HG03520 (cell line): ENCODE measurements around the gene MRPL21.
"Not testable (repeated sequence)": the region's sequence is repeated elsewhere in the genome, so short reads cannot be mapped to it uniquely, and the experiment has no call there.

Experiments used
- ATAC-seq: cut with Tn5 transposase; IDR thresholded peaks from one replicate; pipeline ENCODE4 v1.9.1; 2021; ENCODE audit warnings: mild to moderate bottlenecking, moderate library complexity; ENCODE audit not compliant: unreplicated experiment

The MRPL21 gene

DNA sequence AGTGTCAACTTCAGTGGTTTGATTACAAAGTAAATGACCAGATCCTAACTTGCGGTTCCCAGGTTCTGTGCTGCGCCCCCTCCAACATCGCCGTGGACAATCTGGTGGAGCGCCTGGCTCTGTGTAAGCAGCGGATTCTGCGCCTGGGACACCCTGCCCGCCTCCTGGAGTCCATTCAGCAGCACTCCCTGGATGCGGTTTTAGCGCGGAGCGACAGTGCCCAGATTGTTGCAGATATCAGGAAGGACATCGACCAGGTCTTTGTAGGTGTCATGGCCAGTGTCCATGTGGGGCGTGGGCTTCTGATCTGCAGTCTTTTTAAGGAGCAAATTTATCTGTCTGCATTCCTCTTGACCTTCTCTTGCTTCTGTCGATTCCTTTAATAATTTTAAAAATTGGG is 11.1 kb upstream of the MRPL21 start:
- no peak for ATAC-seq

DNA sequence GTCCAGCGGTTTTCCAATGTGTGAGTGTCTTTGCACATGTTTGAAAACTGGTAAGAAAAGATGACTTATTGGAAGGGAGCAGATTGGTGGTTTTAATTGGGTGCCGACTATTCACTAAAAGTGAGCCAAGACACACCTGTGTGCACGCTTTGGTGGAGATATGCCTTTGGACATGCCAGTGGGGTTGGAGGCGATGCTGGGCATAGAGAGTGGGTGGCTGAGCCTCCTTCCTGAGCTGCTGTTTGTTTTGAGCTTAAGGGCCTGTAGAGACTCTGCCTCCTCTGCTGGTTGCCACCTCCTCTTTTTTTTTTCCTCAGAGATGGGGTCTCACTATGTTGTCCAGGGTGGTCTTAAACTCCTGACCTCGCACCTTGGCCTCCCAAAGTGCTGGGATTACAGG is 9.6 kb upstream of the MRPL21 start:
- ATAC-seq = no peak

DNA sequence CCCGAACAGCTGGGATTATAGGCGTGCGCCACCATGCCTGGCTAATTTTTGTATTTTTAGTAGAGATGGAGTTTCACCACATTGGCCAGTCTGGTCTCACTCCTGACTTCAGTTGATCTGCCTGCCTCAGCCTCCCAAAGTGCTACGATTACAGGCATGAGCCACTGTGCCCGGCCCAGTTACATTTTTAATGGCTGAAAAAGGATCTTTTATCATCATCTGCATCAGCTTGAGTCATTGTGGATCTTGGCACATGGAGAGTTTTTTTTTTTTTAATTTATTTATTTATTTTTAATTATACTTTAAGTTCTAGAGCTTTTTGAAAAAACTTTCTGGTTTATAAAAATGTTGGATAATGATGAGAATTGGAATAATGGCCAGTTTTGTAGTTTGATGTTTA is 8.6 kb upstream of the MRPL21 start:
- ATAC-seq = no peak

DNA sequence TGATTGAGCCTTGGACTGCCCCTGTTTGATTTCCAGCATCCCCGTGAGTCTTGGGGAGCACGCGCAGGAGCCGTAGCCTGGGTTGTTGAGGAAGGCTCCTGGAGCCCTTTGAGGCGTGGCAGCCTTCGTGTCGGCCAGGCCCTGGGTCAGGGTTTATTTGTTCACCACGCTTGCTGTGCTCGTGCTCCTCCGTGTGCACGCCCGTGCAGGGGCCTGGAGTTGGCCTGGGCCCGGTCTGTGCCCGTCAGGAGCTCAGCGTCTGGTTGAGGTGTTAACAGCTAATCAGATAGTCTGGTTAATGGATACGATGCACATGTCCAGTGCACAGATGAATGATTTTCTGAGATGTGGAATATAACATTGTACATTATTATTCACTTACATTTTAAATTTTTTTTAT is 8.1 kb upstream of the MRPL21 start:
- ATAC-seq = no peak

DNA sequence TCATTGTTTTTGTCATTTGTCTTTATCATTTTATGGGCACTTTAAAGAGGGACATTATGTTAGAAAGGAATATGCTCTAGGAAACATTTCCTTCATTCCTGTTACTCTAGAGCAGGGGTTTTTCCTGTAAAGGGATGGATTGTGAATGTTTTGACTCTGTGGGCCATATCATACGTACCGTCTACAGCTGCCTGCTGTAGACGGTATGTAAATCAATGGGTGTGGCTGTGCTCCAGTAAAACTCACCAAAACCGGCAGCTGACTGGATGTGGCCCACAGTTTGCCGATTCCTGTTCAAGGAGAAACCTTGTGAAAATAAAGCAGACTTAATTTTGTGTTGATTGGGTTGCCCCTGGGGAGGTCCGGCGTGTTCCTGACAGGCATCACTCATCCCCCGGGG is 7.3 kb upstream of the MRPL21 start:
- no peak for ATAC-seq

DNA sequence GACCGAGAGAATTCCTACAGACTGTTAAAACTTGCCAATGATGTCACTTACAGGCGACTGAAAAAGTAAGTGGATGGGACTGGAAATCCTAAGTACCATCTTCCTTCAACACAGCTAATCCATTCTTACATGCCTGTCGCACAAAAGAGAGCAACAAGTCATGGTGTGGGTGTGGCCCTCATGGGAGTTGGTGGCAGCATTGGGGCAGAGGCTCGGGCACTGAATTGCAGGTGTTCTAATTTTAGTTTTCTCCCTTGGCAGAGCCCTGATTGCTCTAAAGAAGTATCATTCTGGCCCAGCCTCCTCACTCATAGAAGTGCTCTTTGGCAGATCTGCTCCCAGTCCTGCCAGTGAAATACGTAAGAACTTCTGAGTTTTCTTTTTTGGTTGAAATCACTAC is 4.6 kb upstream of the MRPL21 start:
- no peak for ATAC-seq

DNA sequence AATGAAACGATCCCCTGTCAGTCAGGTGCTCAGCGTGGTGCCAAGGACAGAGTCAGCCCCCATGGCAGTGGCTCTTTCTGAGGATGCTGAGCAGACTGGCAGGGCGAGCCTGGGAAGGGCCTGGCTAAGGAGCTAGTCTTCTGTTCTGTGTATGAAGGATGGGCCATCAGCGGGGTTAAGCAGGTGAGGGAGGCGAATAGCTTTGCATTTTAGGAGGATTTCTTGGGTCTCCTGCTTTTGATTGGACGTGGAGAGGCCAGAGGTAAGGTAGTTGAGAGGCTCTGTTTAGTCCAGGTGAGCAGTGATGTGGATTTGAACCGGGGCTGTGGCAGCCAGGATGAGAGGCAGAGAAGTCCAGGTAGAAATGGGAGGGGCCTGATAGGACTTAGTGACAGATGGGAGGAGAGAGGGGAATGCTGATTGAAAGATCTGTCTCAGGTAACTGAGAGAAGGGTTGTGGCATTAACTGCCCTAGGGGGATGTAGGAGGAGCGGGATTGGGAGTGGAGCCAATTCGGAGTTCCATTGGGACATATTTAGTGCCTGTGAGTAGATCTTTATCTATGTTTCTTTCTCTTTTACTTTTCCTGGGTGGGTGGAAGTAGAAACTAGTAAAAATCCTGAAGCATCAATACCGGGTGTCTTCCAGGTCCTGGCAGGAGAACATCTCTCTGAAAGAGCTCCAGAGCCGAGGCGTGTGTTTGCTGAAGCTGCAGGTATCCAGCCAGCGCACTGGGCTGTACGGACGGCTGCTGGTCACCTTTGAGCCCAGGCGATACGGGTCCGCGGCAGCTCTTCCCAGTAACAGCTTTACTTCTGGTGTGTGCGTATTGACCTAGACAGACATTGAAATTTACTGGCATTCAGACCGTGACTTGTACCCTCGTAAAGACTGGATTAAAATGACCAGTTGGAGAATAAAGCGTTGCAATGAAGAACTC is 2.1 kb upstream of the MRPL21 start:
- ATAC-seq = no peak

DNA sequence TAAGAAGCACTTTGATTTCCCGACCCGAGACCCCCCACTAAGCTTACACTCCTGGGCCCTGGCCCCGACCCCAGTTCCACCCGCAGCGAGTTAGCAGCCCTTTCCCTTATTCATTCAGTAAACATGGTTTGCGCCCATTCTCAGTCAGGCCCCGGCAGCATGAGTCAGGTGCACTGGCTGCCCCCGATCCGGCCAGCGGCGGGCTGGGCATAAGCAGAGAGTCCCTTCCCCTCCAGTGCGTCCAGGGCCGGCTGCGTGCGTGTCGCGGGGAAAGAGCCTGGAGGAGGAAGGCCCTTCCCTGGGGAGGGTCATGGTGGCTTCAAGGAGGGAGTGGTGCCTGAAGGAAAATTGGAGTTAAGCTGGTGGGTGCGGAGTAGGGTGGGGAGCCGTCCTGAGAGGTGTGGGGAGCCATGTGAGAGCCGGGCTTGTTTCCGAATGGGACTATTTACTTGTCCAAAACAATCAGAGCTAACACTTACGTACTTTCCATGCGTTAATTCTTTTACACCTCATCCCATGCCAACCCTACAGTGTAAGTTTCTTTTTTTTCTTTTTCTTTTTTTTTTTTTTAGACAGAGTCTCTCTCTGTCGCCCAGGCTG is 716 bp upstream of the MRPL21 start:
- ATAC-seq = peak; percentile 9

DNA sequence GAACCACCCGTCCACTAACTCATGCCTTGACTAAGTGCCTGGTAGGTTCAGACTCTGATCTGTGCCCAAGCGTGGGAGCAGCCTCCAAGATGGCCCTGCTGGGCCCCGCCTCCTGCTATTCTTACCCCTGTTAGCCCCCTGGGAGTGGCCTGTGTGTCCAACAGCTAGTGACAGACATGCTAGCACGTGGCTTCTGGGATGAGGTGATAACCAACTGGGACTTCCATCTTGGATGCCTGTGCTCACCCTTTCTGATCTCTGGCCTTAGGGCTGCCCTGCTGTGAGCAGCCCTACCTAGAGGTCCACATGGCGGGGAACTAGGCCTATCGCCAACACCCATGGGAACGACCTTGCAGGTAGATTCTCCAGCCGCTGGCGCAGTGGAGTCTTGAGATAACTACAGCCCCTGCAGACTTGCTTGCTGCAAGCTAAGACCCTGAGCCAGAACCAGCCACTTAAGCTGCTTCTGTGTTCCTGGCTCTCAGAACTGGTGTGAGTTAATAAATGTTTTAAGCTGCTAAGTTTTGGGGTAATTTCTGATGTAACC is 2.7 kb downstream of the MRPL21 start:
- ATAC-seq = no peak

DNA sequence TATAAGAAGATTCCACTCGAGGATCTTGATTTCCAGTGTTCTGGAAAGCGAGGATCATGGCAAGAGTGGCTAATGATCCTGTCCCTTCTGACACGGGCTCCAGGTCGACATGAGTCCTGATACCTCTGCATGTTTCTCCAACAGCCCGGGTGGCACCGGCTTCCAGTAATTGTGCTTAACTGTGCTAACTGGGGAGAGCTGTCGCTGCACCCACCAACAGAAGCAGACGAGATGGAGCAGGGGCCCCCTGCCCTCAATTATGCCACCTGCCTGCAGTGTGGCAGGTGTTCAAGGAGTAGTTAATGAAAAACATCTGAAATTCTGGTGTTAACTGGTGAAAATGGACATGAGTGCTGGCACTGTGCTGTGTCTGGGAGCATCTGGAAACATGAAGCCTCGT is 6.2 kb downstream of the MRPL21 start:
- ATAC-seq = no peak

DNA sequence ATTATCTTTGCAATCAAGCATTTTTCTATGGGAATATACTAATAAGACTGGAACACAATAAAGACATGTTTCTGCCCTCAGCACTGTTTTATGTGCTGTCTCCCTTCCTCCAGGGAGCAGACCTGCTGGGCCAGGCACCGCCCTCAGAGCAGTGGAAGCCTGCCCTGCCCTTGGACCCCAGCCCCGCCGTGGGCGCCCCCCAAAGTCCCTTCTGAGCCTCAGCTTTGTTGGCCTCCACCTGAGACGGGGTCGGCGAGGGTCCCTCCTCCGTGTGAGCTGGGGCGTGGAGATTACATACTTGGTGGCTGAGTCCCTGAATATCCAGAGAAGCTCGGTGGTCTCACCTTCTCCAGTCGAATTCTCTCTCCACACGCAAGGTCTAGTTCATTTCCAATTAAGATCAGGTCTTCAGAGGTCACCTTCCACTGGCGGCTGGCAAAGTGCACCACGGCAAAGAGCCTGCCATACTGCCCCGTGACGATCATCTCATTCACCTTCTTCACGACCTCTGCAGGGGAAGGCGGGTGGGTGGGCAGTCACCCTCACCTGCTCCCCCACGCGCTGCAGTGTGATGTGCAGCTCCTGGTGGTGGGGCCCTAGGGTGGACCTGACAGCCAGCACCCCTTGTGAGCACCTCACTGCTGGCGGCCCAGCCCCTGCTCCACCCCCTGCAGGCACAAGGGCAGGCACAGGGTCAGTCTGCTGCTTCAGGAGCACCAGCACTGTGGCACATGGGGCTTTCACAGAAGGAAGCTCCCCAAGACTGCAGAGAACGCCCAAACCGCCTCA is 7.3 kb downstream of the MRPL21 start:
- ATAC-seq = no peak

DNA sequence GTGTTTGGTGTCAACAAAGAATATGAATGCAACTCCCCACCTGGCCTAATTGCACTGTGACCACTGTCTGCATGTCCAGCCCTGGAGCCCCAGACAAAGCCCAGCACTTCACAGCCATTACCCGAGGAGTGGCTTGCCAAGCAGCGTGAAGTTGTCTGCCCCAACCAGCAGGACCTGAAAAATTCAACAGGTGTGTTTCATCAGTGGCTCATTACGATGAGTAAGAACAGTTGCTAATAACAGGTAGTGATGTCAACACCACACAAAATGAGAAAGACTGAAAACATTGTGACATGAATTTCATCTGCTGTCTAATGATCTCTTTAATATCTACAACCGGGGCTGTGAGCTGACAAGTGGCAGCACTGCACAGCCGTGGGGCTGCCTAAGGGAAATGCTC is 10.3 kb downstream of the MRPL21 start:
- ATAC-seq = no peak

DNA sequence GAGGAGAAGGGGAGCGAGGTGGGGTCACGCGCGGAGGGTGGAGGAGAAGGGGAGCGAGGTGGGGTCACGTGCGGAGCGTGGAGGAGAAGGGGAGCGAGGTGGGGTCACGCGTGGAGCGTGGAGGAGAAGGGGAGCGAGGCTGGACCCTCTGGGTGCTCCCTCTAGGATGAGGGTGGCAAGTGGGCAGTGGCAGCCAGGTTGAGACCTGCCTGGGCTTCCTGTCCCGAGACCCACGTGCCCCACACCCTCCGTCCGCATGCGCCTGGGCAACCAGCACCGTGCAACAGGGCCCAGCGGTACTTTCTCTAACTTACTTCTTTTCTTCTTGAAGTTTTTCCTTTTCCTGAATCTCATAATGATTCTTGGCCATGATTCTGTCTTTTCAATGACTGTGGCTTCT is 11.1 kb downstream of the MRPL21 start:
- ATAC-seq = no peak

DNA sequence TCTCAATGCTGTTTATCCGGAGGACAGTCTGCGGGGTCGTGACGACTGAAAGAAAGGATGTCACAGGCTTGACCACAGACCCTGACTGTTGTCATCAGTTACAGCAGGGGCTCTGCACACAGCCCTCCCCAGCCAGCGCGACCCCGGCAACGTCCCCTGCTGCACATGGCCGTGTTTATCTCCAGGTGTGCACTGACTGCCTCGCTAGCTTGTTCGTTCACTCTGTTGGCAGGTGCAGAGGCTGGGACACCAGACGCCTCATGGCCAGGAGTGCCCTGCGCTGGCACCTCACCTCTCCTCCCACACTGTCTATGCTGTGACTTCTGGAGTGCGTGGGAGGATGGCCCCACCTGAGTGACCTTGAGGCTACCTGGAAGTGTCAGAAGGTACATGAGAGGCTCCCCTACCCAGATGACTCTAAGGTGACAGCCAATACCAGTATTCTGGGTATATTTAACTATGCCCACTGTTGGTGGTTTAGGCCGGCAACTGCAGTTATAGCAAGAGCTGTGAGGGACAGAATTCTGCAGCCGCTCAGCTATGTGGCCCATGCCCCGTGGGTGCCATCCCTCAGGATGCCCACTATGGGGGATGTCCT is 12.2 kb downstream of the MRPL21 start:
- no peak for ATAC-seq

DNA sequence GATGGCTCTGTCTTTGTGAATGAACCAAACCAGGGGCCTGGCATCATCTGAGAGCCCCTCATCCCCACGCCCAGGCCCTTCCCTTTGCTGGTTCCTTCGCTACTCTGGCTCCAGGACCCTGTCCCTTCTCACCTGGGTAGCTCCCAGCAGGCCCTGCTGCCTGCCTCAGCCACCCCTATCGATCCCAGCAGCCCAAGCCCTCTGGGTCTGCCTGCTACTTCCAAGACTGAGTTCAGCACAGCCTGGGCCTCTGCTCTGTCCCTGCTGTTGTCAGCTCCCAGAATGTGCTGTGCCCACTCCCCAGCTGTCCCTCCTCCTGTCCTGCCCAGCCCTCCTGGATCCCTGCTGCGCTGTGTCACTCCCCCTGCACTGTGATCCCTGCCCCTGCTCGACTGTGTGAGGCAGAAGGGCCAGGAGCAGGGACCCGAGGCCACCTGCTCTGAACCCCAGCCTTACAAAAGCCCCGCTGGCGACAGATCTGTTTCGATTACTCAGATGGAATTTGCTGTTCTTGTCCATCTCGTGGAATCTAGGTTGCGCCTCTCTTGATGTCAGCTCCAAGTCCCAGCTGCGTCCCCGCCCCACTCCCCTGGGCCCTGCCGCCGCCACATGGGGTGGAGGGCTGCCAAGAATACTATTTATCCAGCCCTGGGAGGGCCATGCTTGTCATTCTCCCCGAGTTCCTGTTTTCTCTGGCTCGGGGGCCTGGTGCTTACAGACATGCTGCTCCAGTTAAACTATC is 13.0 kb downstream of the MRPL21 start:
- no peak for ATAC-seq

DNA sequence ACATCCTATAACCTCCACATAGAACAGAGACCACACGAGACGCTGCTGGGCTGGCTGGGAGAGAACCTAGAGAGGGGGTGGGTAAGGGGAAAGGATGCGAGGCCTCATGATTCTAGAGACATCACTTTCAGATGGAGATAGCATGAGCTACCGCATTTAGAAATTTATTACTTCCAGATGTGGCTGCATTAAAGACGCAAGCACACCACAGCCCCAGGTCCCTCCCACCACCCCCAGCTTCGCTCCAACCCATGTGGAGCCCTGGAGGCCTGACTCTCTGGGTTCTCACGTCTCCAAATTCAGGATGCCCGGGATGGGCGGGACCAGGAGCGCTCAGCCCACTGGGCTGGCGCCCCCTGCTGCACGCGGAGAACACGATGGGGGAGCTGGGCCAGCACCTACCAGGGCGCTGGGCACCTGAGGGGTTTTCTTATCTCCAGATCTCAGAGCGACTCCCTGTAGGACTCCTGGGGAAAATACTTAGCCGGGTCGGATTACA is 13.6 kb downstream of the MRPL21 start:
- ATAC-seq = no peak

DNA sequence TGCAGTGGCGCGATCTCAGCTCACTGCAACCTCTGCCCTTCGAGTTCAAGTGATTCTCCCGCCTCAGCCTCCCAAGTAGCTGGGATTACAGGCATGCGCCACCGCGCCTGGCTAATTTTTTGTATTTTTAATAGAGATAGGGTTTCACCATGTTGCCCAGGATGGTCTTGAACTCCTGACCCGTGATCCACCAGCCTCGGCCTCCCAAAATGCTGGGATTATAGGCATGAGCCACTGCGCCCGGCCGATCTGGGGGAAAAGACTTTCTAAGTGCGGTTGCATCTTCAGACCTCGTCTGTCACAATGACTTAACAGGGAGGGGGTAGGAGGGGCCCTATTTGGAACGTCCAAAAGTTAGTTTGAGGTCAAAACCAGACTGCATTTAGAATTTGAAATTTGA is 18.8 kb downstream of the MRPL21 start:
- ATAC-seq = not testable (repeated sequence)

DNA sequence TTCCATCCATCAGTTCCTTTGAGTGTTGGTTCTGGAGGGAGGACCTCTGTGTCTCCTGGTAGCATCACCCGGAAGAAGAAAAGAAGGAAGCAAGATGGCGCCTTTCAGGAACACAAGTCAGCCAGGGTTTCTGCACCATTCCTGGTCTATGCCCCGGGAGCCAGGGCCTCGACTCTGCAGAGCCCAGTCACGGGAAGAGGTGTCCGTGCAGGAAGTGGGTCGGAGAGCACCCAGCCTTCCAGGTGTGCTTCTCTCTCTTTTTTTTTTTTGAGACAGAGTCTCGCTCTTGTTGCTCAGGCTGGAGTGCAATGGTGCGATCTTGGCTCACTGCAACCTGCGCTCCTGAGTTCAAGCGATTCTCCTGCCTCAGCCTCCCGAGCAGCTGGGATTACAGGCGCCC is 21.2 kb downstream of the MRPL21 start:
- no peak for ATAC-seq

DNA sequence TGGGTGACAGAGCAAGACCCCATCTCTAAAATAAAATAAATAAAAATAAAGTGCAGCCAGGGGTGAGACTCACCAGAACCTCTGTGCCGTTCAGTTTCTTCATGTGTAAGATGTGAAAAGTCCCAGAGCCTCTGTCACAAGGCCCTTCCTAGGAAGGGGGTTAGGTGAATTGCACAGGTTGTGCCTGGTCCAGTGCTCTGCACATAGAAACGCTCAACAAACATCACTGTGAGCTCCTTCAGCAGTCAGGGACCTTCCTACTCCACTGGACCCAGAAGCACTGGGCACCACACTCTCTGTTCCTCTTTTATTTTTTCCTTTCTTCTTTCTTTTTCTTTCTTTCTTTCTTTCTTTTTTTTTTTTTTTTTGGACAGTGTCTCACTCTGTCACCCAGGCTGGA is 22.3 kb downstream of the MRPL21 start:
- ATAC-seq = no peak

DNA sequence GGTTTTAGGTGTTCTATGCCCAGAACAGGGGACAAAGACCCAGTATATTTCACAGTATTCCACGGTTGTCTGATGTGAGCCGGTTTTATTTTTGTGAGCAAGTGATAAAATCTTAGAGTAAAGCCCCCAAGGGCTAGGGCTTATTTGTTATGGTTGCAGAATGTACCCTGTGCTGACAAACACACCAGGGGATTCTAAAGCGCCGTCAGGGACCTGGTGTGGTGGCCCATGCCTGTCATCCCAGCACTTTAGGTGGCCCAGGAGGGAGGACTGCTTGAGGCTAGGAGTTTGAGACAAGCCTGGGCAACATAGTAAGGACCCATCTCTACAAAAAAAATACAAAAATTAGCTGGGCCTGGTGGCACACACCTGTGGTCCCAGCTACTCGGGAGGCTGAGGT is 22.8 kb downstream of the MRPL21 start:
- ATAC-seq = no peak
